Prostate gland (tissue), 2 donors: ENCODE measurements around the gene L2HGDH. TPM values are rescaled to one million over a fixed set of nuclear protein-coding genes. Genes with fewer than 3 reads are reported as not detected.

ENCODE experiments used
- DNase-seq: peaks from one replicate; pipeline ENCODE4 v3.0.0-alpha.2; 2019; ENCODE audit warnings: low spot score
- H3K27ac ChIP-seq, 2 donors: fragments of 200-600 bp; sonication (generic); 2 replicates each; pipeline ENCODE4 v1.5.1; 2017 to 2019
- H3K27me3 ChIP-seq: fragments of 200-600 bp; sonication (generic); replicated peaks from 2 replicates; pipeline ENCODE4 v1.5.1; 2019; ENCODE audit not compliant: insufficient read depth
- H3K36me3 ChIP-seq, 2 donors: fragments of 200-600 bp; sonication (generic); 1 replicate in 1 of 2; 2 replicates in 1 of 2; pipeline versions ENCODE4 v1.5.1 to v1.8.1; 2017 to 2019
- H3K4me1 ChIP-seq: fragments of 200-600 bp; sonication (generic); replicated peaks from 2 replicates; pipeline ENCODE4 v1.5.1; 2019
- H3K4me3 ChIP-seq, 2 donors: fragments of 200-600 bp; sonication (generic); 2 replicates each; pipeline ENCODE4 v1.5.1; 2017 to 2019
- H3K9me3 ChIP-seq: fragments of 200-600 bp; sonication (generic); 2 replicates; pipeline ENCODE4 v1.5.1; 2017
- POLR2A ChIP-seq: fragments of 450-650 bp; IDR thresholded peaks from one replicate; pipeline ENCODE4 v1.6.1; 2016; ENCODE audit warnings: antibody characterized with exemption, mild to moderate bottlenecking
- POLR2AphosphoS5 ChIP-seq: sonication (generic); formaldehyde crosslinking; IDR thresholded peaks from one replicate; pipeline ENCODE4 v1.6.1; 2017; ENCODE audit warnings: antibody characterized with exemption
- WGBS: methylation state at CpG from one replicate; pipeline ENCODE4 v1.1.5; 2018; 5-methylcytosine and 5-hydroxymethylcytosine counted together
- intact Hi-C: fragments of 100-400 bp; cut with DNase I; formaldehyde crosslinking; loops from one replicate; pipeline ENCODE4 v1.14.2; 2022
- total RNA-seq, 2 donors: library from RNA; depleted of rRNA; stranded (reverse); fragments of >200 nt; gene quantifications; one replicate each; pipeline ENCODE4 v1.1.0, GENCODE V29; 2016
- TF ChIP-seq, protein P1 (sequence below), 4 experiments: fragments of 200-600 bp in 2 of 4; fragments of 450-650 bp in 2 of 4; sonication (generic) in 2 of 4; IDR thresholded peaks; 1 replicate in 3 of 4; 2 replicates in 1 of 4; pipeline ENCODE4 v1.5.1; 2016 to 2019; ENCODE audit warnings: antibody characterized with exemption in 4 of 4, mild to moderate bottlenecking in 2 of 4, moderate library complexity in 2 of 4

The L2HGDH gene
- total RNA-seq, 2 donors from 2014 or later = 5.6 to 6.5 TPM

DNA sequence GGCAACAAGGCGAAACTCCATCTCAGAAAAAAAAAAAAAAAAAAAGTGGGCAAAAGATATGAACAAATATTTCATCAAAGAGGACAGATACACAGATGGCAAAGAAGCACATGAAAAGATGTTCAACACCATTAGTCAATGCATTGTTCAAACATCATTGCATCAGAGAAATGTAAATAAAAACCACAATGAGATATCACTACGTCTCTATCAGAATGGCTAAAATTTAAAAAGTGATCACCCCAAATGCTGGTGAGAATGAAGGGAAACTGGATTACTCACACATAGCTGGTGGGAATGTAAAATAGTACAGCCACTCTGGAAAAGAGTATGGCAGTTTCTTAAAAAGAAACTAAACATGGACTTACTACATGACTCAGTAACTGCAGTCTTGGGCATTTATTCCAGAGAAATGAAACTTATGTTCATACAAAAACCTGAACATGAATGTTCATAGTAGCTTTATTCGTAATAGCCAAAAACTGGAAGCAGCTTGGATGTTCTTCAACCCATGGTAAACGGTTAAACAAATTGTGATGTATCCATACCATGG is 3.6 kb downstream of the L2HGDH start:
- Histone ChIP-seq H3K9me3 (no peaks in the 10 kb centered on the region), H3K27me3 (no peaks in the 10 kb centered on the region), H3K36me3 (no peaks in the 10 kb centered on the region), H3K4me3 (no peak overlapping the region), H3K4me1 (no peaks in the 10 kb centered on the region), H3K27ac (no peak overlapping the region)
- 91% methylated on average over 4 of the region's 4 CpGs for WGBS
- TF ChIP-seq POLR2AphosphoS5 = no peak
- TF ChIP-seq, protein P1, sequence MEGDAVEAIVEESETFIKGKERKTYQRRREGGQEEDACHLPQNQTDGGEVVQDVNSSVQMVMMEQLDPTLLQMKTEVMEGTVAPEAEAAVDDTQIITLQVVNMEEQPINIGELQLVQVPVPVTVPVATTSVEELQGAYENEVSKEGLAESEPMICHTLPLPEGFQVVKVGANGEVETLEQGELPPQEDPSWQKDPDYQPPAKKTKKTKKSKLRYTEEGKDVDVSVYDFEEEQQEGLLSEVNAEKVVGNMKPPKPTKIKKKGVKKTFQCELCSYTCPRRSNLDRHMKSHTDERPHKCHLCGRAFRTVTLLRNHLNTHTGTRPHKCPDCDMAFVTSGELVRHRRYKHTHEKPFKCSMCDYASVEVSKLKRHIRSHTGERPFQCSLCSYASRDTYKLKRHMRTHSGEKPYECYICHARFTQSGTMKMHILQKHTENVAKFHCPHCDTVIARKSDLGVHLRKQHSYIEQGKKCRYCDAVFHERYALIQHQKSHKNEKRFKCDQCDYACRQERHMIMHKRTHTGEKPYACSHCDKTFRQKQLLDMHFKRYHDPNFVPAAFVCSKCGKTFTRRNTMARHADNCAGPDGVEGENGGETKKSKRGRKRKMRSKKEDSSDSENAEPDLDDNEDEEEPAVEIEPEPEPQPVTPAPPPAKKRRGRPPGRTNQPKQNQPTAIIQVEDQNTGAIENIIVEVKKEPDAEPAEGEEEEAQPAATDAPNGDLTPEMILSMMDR (IDR thresholded peaks at IDR 0.05) = no peak
- no peak for TF ChIP-seq POLR2A
- intact Hi-C loops = no loop called here
- DNase-seq = no peak

DNA sequence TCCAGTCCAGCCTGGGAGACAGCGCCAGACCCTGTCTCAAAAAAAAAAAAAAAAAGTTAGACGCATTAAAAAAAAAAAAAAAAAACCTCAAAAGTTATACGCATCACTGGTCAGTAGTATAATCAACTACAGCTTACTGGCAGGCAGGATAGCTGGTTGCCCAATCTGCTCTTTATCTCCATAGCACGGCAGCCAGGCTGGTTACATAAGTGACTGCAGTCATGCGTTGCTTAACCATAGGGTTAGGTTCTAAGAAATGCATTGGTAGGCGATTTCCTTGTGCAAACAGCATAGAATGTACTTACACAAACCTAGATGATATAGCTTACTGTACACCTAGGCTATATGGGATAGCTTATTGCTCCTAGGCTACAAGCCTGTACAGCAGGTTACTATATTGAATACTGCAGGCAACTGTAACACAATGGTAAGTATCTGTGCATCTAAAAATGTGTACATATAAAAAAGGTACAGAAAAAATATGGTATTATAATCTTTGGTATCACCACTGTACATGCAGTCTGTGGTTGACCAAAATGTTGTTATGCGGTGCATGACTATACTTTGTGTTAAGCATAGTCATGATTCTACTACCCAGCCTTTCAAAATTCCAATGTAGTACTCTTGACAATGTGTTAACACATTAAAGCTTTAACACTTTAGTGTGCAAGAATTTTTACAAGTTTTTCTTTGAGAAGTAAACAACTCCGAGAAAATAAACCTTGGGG is 8.1 kb downstream of the L2HGDH start:
- DNase-seq = no peak
- no peaks in the 10 kb centered on the region for H3K36me3 ChIP-seq

GRCh38 chr14:50301914-50302313 is 10.1 kb downstream of the L2HGDH start:
- no peaks in the 10 kb centered on the region for H3K36me3 ChIP-seq
- TF ChIP-seq, protein P1 (IDR thresholded peaks at IDR 0.05) = no peak
- TF ChIP-seq POLR2A (no peak), POLR2AphosphoS5 (no peak)
- intact Hi-C loops = no loop called here
- no peak overlapping the region for H3K4me3 ChIP-seq
- no peaks in the 10 kb centered on the region for H3K9me3 ChIP-seq
- H3K27me3 ChIP-seq = no peaks in the 10 kb centered on the region
- H3K27ac ChIP-seq = no peak overlapping the region
- no peaks in the 10 kb centered on the region for H3K4me1 ChIP-seq
- no peak for DNase-seq

More for the DNA sequence above, 8.1 kb downstream of the L2HGDH start:
- TF ChIP-seq POLR2AphosphoS5 (no peak), POLR2A (no peak)
- TF ChIP-seq, protein P1 (IDR thresholded peaks at IDR 0.05) = no peak
- H3K4me1 ChIP-seq = no peaks in the 10 kb centered on the region
- no peaks in the 10 kb centered on the region for H3K27me3 ChIP-seq
- H3K27ac ChIP-seq = no peak overlapping the region
- no peaks in the 10 kb centered on the region for H3K9me3 ChIP-seq
- intact Hi-C loops = no loop called here
- 96% methylated on average over 8 of the region's 8 CpGs for WGBS
- H3K4me3 ChIP-seq = no peak overlapping the region

GRCh38 chr14:50299585-50299984 is 12.4 kb downstream of the L2HGDH start:
- DNase-seq = no peak
- Histone ChIP-seq H3K4me1 (no peaks in the 10 kb centered on the region), H3K27ac (no peak overlapping the region), H3K36me3 (no peaks in the 10 kb centered on the region), H3K4me3 (no peak overlapping the region), H3K9me3 (no peaks in the 10 kb centered on the region), H3K27me3 (no peaks in the 10 kb centered on the region)
- TF ChIP-seq, protein P1 (IDR thresholded peaks at IDR 0.05) = no peak
- TF ChIP-seq POLR2A (no peak), POLR2AphosphoS5 (no peak)
- 97% methylated on average over 2 of the region's 2 CpGs for WGBS
- intact Hi-C loops = no loop called here

GRCh38 chr14:50290306-50290705 is 21.7 kb downstream of the L2HGDH start:
- Histone ChIP-seq H3K9me3 (no peaks in the 10 kb centered on the region), H3K4me3 (no peak overlapping the region), H3K27ac (no peak overlapping the region), H3K36me3 (no peaks in the 10 kb centered on the region), H3K4me1 (no peaks in the 10 kb centered on the region), H3K27me3 (no peaks in the 10 kb centered on the region)
- intact Hi-C loops = no loop called here
- TF ChIP-seq POLR2A (no peak), POLR2AphosphoS5 (no peak)
- TF ChIP-seq, protein P1 (IDR thresholded peaks at IDR 0.05) = no peak
- DNase-seq = no peak
- WGBS = 71% methylated on average over 5 of the region's 5 CpGs
